Panc1 (cell line): Measurements from ENCODE around the gene TTC34. TPM values are rescaled to one million over a fixed set of nuclear protein-coding genes. Genes with fewer than 3 reads are reported as not detected.

ENCODE experiments used
- ATAC-seq: fragments of 200-7000 bp; cut with Tn5 transposase; 2 replicates; pipeline ENCODE4 v1.9.1; 2020; ENCODE audit warnings: mild to moderate bottlenecking, moderate library complexity
- BruUV-seq: library from RNA; stranded (reverse); fragments of 400-500 nt; replicated peaks from 2 replicates; lab custom pipeline; 2021; lab: Mats Ljungman, UMichigan
- CTCF ChIA-PET: fragments of 300-600 bp; sonication (Branson Sonifier 250); formaldehyde crosslinking; loops from one replicate; lab custom pipeline; 2022; ENCODE audit warnings: antibody characterized with exemption; lab: Charles Lee
- POLR2A ChIA-PET: fragments of 300-600 bp; sonication (Branson Sonifier 250); formaldehyde crosslinking; loops from one replicate; lab custom pipeline; 2022; ENCODE audit warnings: antibody characterized with exemption; lab: Charles Lee
- DNase-seq: peaks from one replicate; pipeline ENCODE4 v3.0.0-alpha.2; 2010; ENCODE audit warnings: low read depth, low spot score
- H3K27ac ChIP-seq: 2 replicates; pipeline ENCODE4 v1.5.1; 2011; ENCODE audit warnings: mild to moderate bottlenecking, low read length, inconsistent platforms
- H3K27me3 ChIP-seq: fragments of 200-500 bp; sonication (Bioruptor generic); 2 replicates; pipeline ENCODE4 v1.6.0; 2014; ENCODE audit warnings: low read length, inconsistent platforms; ENCODE audit not compliant: control insufficient read depth, insufficient read depth
- H3K36me3 ChIP-seq: fragments of 200-500 bp; sonication (Bioruptor generic); 2 replicates; pipeline ENCODE4 v1.5.1; 2014; ENCODE audit warnings: inconsistent platforms, mild to moderate bottlenecking, low read length, moderate library complexity; ENCODE audit not compliant: control insufficient read depth, insufficient read depth
- H3K4me1 ChIP-seq: 2 replicates; pipeline ENCODE4 v1.5.1; 2011; ENCODE audit warnings: inconsistent platforms, mild to moderate bottlenecking, low read length, moderate library complexity; ENCODE audit not compliant: control insufficient read depth, insufficient read depth
- H3K4me3 ChIP-seq, 2 experiments: 2 replicates each; pipeline ENCODE4 v1.5.1; 2011 to 2012; ENCODE audit warnings: low read depth in 2 of 2, low read length in 2 of 2, mild to moderate bottlenecking in 2 of 2, inconsistent platforms in 1 of 2, moderate library complexity in 1 of 2
- H3K9me3 ChIP-seq: fragments of 200-500 bp; sonication (Bioruptor generic); 2 replicates; pipeline ENCODE4 v1.5.1; 2014; ENCODE audit warnings: low read depth, mild to moderate bottlenecking, inconsistent platforms, low read length, moderate library complexity; ENCODE audit not compliant: control insufficient read depth, insufficient read depth
- CTCF ChIP-seq: fragments of 450-650 bp; IDR thresholded peaks from 2 replicates; pipeline ENCODE4 v1.5.1; 2017; ENCODE audit warnings: mild to moderate bottlenecking
- POLR2AphosphoS5 ChIP-seq: IDR thresholded peaks from 2 replicates; pipeline ENCODE4 v1.6.1; 2012; ENCODE audit warnings: mild to moderate bottlenecking, low read depth, low read length, moderate library complexity
- REST ChIP-seq, 2 experiments: IDR thresholded peaks; 2 replicates each; pipeline ENCODE4 v1.6.1; 2011 to 2012; ENCODE audit warnings: low read depth in 2 of 2, control low read depth in 1 of 2, low read length in 1 of 2, mild to moderate bottlenecking in 1 of 2, moderate library complexity in 1 of 2; ENCODE audit not compliant: insufficient read depth in 1 of 2
- SIN3A ChIP-seq: IDR thresholded peaks from 2 replicates; pipeline ENCODE4 v1.6.1; 2012; ENCODE audit warnings: low read depth, mild to moderate bottlenecking, low read length, moderate library complexity, borderline replicate concordance; ENCODE audit not compliant: insufficient read depth
- TCF7L2 ChIP-seq: IDR thresholded peaks from 2 replicates; pipeline ENCODE4 v1.6.1; 2011; ENCODE audit warnings: mild to moderate bottlenecking, low read depth, low read length, inconsistent platforms
- in situ Hi-C: cut with HindIII; loops from 2 replicates; pipeline ENCODE4 v1.10.0; 2016; ENCODE audit warnings: low sequenced_read_pairs, low pct_unique_long_range_greater_than_20kb
- intact Hi-C: fragments of 100-400 bp; cut with micrococcal nuclease; formaldehyde crosslinking; loops from one replicate; pipeline ENCODE4 v1.10.0; 2022; ENCODE audit not compliant: unreplicated experiment
- total RNA-seq: library from RNA; stranded (reverse); gene quantifications from one replicate; pipeline ENCODE4 v1.2.1, GENCODE V29; 2021; ENCODE audit not compliant: unreplicated experiment

Gene TTC34
- total RNA-seq, 1 experiment from 2014 or later, result 1.5 TPM

GRCh38 chr1:2596530-2597333 lies 204.8 kb downstream of the TTC34 start:
- Histone ChIP-seq H3K27me3 (no peaks in the 10 kb centered on the region), H3K27ac (no peak overlapping the region), H3K9me3 (no peaks in the 10 kb centered on the region), H3K36me3 (no peaks in the 10 kb centered on the region), H3K4me1 (no peaks in the 10 kb centered on the region), H3K4me3 (no peak overlapping the region)
- POLR2A ChIA-PET, result no interaction called here
- TF ChIP-seq CTCF, result no peak
- TF ChIP-seq REST (IDR thresholded peaks at IDR 0.05; ENCODE audit: insufficient read depth in 1 of 2, low read depth in 2 of 2, low read length in 1 of 2), result no peak
- no peak for TF ChIP-seq SIN3A
- TF ChIP-seq POLR2AphosphoS5, result no peak
- TF ChIP-seq TCF7L2, result no peak
- in situ Hi-C loops, result no loop called here
- ATAC-seq, result peak; percentile 15; the same call in 1 of the 2 replicates
- CTCF ChIA-PET, result no interaction called here
- no peak for DNase-seq
- no TSS peak for BruUV-seq
- intact Hi-C loops, result no loop called here

- CTCF ChIA-PET, result no interaction called here
- ATAC-seq, result no peak
- H3K4me1 ChIP-seq, result no peaks in the 10 kb centered on the region
- H3K36me3 ChIP-seq, result no peaks in the 10 kb centered on the region
- TF ChIP-seq SIN3A, result no peak
- no peak for TF ChIP-seq TCF7L2
- TF ChIP-seq POLR2AphosphoS5, result no peak
- no peak for TF ChIP-seq CTCF
- TF ChIP-seq REST (IDR thresholded peaks at IDR 0.05; ENCODE audit: insufficient read depth in 1 of 2, low read depth in 2 of 2, low read length in 1 of 2), result no peak
- no peaks in the 10 kb centered on the region for H3K9me3 ChIP-seq
- DNase-seq, result no peak
- no peaks in the 10 kb centered on the region for H3K27me3 ChIP-seq
- POLR2A ChIA-PET, result no interaction called here
- BruUV-seq, result no TSS peak
- intact Hi-C loops (no loop called here), in situ Hi-C loops (no loop called here)
- no peak overlapping the region for H3K4me3 ChIP-seq
- H3K27ac ChIP-seq, result no peak overlapping the region
These were observed 205.5 kb downstream of the TTC34 start for GRCh38 chr1:2595812-2596529.
